ENCODE results near the gene GRM8. TPM values are rescaled to one million over a fixed set of nuclear protein-coding genes. Genes with fewer than 3 reads are reported as not detected.

GRM8 gene
- total and polyA plus RNA-seq, 2 experiments from 2014 or later: not detected

DNA sequence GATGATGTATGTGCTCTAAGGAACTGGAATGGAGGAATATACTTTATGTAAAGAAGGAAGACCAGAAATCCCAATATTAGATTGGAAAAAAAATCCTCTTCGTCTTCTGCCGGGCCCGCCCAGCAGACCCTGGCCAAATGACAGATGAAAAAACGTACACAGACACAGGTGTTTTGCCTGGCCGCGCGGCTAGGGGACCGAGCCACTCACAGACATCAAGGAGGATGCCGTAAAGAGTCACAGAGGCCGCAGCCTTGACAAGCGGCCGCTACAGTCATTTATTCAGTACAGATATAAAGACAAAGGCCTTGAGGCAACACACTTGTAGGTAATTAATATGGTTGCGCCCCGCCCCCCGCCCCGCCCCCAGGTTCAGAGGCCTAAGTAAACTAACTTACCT, 594.1 kb downstream of the GRM8 start:
- WGBS, 2 experiments (ENCODE audit: low coverage in 1 of 2, low lambda C conversion rate in 2 of 2, missing lambda C conversion rate in 2 of 2): 41 to 46% methylated on average over 16 of the region's 16 CpGs

DNA sequence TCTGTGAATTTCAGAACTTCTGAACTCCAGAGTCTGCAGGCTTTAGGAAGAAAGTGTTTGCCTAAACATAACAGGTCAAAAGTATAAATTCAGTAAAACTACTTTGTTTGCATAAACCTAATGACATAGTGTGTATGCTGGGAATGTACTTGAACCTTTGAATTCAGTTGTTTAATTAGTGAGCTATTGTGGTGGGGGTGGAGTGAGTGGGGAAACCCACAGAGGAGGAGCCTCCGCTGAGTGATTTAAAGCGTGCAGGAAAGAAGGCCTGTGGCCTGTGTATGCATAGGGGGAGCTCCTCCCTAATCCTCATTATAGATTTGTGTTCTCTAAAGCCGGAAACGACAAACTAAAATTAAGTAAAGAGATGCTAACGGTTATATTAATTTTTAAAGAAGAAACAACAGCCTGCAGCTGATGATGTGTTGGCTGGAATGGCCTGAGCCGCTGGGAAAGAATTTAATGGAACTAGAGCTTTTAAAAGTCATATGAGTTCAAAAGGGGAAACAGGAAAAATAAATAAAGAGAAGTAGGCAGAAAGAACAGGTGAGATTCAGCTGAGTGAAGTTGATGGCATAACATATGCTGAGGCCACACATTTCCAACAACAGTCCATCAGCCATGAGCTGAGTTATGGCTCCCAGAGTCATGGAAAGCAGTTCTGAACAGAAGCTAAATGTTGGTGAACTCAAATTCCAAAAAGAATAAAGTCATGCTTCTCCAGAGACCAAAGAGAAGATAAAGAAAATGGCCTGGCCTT, 595.0 kb downstream of the GRM8 start:
- Histone ChIP-seq H3K9me2 (ENCODE audit: insufficient read depth) (no peaks in the 10 kb centered on the region), H3K79me2 (ENCODE audit: insufficient read depth) (no peaks in the 10 kb centered on the region), H3K4me2 (ENCODE audit: unreplicated experiment) (no peak overlapping the region), H3K4me3 (no peak overlapping the region), H3K36me3 (ENCODE audit: low read depth) (no peaks in the 10 kb centered on the region), H2AFZ (no peak overlapping the region), H3K27me3 (replicated peaks; ENCODE audit: insufficient read depth) (no peaks in the 10 kb centered on the region), H3K9me3 (ENCODE audit: low read depth) (no peaks in the 10 kb centered on the region), H3K27ac (no peak overlapping the region), H3K9ac (no peak overlapping the region), H3K4me1 (ENCODE audit: insufficient read depth) (no peaks in the 10 kb centered on the region), H3F3A (ENCODE audit: insufficient read depth) (no peaks in the 10 kb centered on the region), H4K20me1 (ENCODE audit: insufficient read depth) (no peaks in the 10 kb centered on the region)
- TF ChIP-seq EZH2 (IDR thresholded peaks at IDR 0.05; ENCODE audit: insufficient read depth, poor library complexity, severe bottlenecking) (no peak), EZH2phosphoT487 (IDR thresholded peaks at IDR 0.05; ENCODE audit: insufficient read depth, low read depth) (no peak)
- WGBS, 2 experiments (ENCODE audit: low coverage in 1 of 2, low lambda C conversion rate in 2 of 2, missing lambda C conversion rate in 2 of 2): 24 to 32% methylated on average over 6 of the region's 6 CpGs
- in situ Hi-C loops (cut with MboI): no loop called here
- no peak for DNase-seq

More for the DNA sequence above, 594.1 kb downstream of the GRM8 start:
- no peaks in the 10 kb centered on the region for H3K4me1 ChIP-seq (ENCODE audit: insufficient read depth)
- H3K9me2 ChIP-seq (ENCODE audit: insufficient read depth): no peaks in the 10 kb centered on the region
- no peaks in the 10 kb centered on the region for H3K79me2 ChIP-seq (ENCODE audit: insufficient read depth)
- no peaks in the 10 kb centered on the region for H4K20me1 ChIP-seq (ENCODE audit: insufficient read depth)
- H3K9ac ChIP-seq: no peak overlapping the region
- no peaks in the 10 kb centered on the region for H3K36me3 ChIP-seq (ENCODE audit: low read depth)
- H3K9me3 ChIP-seq (ENCODE audit: low read depth): no peaks in the 10 kb centered on the region
- DNase-seq: no peak
- H3K4me2 ChIP-seq (ENCODE audit: unreplicated experiment): no peak overlapping the region
- H2AFZ ChIP-seq: no peak overlapping the region
- no peak overlapping the region for H3K4me3 ChIP-seq
- H3K27me3 ChIP-seq (replicated peaks; ENCODE audit: insufficient read depth): no peaks in the 10 kb centered on the region
- H3F3A ChIP-seq (ENCODE audit: insufficient read depth): no peaks in the 10 kb centered on the region
- no peak overlapping the region for H3K27ac ChIP-seq
- TF ChIP-seq EZH2 (IDR thresholded peaks at IDR 0.05; ENCODE audit: insufficient read depth, poor library complexity, severe bottlenecking): no peak
- no peak for TF ChIP-seq EZH2phosphoT487 (IDR thresholded peaks at IDR 0.05; ENCODE audit: insufficient read depth, low read depth)
- in situ Hi-C loops (cut with MboI): no loop called here

DNA sequence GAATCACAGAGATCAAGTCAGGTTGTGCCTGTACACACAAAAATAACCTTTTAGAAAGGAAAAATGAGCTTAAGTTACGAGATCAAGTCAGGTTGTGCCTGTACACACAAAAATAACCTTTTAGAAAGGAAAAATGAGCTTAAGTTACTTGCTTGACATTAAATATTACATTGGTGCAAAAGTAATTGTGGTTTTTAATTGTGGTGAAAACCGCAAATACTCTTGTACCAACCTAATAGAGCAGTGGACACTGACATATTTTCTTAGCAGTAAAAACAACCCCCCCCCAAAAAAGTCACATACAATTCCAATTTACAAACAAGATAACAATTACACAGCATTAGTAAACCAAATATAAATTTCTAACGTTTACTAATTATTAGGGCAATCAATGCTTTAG, 595.6 kb downstream of the GRM8 start:
- H3K27me3 ChIP-seq (replicated peaks; ENCODE audit: insufficient read depth): no peaks in the 10 kb centered on the region
- H3K4me3 ChIP-seq: no peak overlapping the region
- no peak for DNase-seq
- no peak overlapping the region for H3K9ac ChIP-seq
- in situ Hi-C loops (cut with MboI): no loop called here
- H3K4me1 ChIP-seq (ENCODE audit: insufficient read depth): no peaks in the 10 kb centered on the region
- H2AFZ ChIP-seq: no peak overlapping the region
- H3K9me2 ChIP-seq (ENCODE audit: insufficient read depth): no peaks in the 10 kb centered on the region
- no peaks in the 10 kb centered on the region for H3K9me3 ChIP-seq (ENCODE audit: low read depth)
- 11 to 26% methylated on average over 3 of the region's 3 CpGs for WGBS, 2 experiments (ENCODE audit: low coverage in 1 of 2, low lambda C conversion rate in 2 of 2, missing lambda C conversion rate in 2 of 2)
- no peak for TF ChIP-seq EZH2phosphoT487 (IDR thresholded peaks at IDR 0.05; ENCODE audit: insufficient read depth, low read depth)
- no peak for TF ChIP-seq EZH2 (IDR thresholded peaks at IDR 0.05; ENCODE audit: insufficient read depth, poor library complexity, severe bottlenecking)
- H3K4me2 ChIP-seq (ENCODE audit: unreplicated experiment): no peak overlapping the region
- H3K79me2 ChIP-seq (ENCODE audit: insufficient read depth): no peaks in the 10 kb centered on the region
- no peaks in the 10 kb centered on the region for H4K20me1 ChIP-seq (ENCODE audit: insufficient read depth)
- H3F3A ChIP-seq (ENCODE audit: insufficient read depth): no peaks in the 10 kb centered on the region
- H3K27ac ChIP-seq: no peak overlapping the region
- H3K36me3 ChIP-seq (ENCODE audit: low read depth): no peaks in the 10 kb centered on the region

DNA sequence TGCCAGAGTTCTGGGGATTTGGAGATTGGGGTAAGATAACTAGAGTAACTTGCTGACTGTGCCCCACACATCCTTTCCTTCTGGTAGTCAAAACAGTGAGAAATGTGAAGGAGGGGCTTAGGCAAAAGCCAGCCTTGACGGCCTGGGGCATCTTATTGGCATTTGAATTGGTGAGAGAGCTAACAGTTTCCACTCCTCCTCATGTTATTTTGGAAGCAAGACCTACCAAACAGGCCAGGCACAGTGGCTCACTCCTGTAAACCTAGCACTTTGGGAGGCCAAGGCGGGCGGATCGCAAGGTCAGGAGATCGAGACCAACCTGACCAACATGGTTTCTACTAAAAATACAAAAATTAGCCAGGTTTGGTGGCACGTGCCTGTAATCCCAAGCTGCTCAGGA, 596.6 kb downstream of the GRM8 start:
- Histone ChIP-seq H2AFZ (no peak overlapping the region), H3K9me2 (ENCODE audit: insufficient read depth) (no peaks in the 10 kb centered on the region), H3K27me3 (replicated peaks; ENCODE audit: insufficient read depth) (no peaks in the 10 kb centered on the region), H3K4me3 (no peak overlapping the region), H3K79me2 (ENCODE audit: insufficient read depth) (no peaks in the 10 kb centered on the region), H3F3A (ENCODE audit: insufficient read depth) (no peaks in the 10 kb centered on the region), H3K27ac (no peak overlapping the region), H3K4me1 (ENCODE audit: insufficient read depth) (no peaks in the 10 kb centered on the region), H4K20me1 (ENCODE audit: insufficient read depth) (no peaks in the 10 kb centered on the region), H3K36me3 (ENCODE audit: low read depth) (no peaks in the 10 kb centered on the region), H3K4me2 (ENCODE audit: unreplicated experiment) (no peak overlapping the region), H3K9me3 (ENCODE audit: low read depth) (no peaks in the 10 kb centered on the region), H3K9ac (no peak overlapping the region)
- no peak for DNase-seq
- in situ Hi-C loops (cut with MboI): no loop called here
- 33 to 48% methylated on average over 6 of the region's 6 CpGs for WGBS, 2 experiments (ENCODE audit: low coverage in 1 of 2, low lambda C conversion rate in 2 of 2, missing lambda C conversion rate in 2 of 2)
- no peak for TF ChIP-seq EZH2phosphoT487 (IDR thresholded peaks at IDR 0.05; ENCODE audit: insufficient read depth, low read depth)
- no peak for TF ChIP-seq EZH2 (IDR thresholded peaks at IDR 0.05; ENCODE audit: insufficient read depth, poor library complexity, severe bottlenecking)

Measured in GM23248 (cell line).